ENCODE results near the gene KRT6C.

Gene KRT6C

DNA sequence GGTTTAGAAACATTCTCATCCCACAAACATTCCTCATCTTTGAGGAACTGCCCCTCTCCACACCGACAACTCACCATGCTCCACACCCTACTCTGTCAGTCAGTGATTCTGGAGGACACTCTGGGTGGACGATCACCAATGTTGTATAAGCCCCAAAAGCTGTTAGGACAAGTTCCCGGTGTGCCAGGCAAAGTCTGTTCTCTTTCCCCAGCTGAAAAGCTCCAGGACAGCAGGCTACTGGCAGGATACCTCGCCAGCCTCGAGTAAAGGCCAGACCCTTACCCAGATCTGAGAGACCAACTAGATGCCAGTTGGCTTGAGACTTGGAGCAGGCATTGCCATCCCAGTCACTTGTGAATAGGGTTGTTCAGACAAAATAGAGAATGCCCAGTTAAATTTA lies 34.6 kb upstream of the KRT6C start:
- TF ChIP-seq ISL1 (CRISPR knock-in tag; IDR thresholded peaks at IDR 0.05) (no peak), ZFP30 (CRISPR knock-in tag; IDR thresholded peaks at IDR 0.05) (no peak), ZNF8 (CRISPR knock-in tag; IDR thresholded peaks at IDR 0.05) (no peak), TCF4 (CRISPR knock-in tag; IDR thresholded peaks at IDR 0.05; ENCODE audit: borderline replicate concordance) (no peak), GLIS3 (CRISPR knock-in tag; IDR thresholded peaks at IDR 0.05) (no peak), TOX (CRISPR knock-in tag; IDR thresholded peaks at IDR 0.05; ENCODE audit: borderline replicate concordance) (no peak), ZC3H10 (CRISPR knock-in tag; IDR thresholded peaks at IDR 0.05) (no peak), OSR1 (CRISPR knock-in tag; IDR thresholded peaks at IDR 0.05) (no peak), SNAI2 (CRISPR knock-in tag; IDR thresholded peaks at IDR 0.05) (no peak), ESRRG (CRISPR knock-in tag; IDR thresholded peaks at IDR 0.05) (no peak), ZNF565 (CRISPR knock-in tag; conservative IDR thresholded peaks at IDR 0.05; ENCODE audit: low read depth) (no peak), BACH2 (CRISPR knock-in tag; IDR thresholded peaks at IDR 0.05; ENCODE audit: borderline replicate concordance) (no peak), RARB (CRISPR knock-in tag; IDR thresholded peaks at IDR 0.05) (no peak)
- TF ChIP-seq, protein P1, sequence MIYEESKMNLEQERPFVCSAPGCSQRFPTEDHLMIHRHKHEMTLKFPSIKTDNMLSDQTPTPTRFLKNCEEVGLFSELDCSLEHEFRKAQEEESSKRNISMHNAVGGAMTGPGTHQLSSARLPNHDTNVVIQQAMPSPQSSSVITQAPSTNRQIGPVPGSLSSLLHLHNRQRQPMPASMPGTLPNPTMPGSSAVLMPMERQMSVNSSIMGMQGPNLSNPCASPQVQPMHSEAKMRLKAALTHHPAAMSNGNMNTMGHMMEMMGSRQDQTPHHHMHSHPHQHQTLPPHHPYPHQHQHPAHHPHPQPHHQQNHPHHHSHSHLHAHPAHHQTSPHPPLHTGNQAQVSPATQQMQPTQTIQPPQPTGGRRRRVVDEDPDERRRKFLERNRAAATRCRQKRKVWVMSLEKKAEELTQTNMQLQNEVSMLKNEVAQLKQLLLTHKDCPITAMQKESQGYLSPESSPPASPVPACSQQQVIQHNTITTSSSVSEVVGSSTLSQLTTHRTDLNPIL (CRISPR knock-in tag; IDR thresholded peaks at IDR 0.05; ENCODE audit: low read depth): no peak
- TF ChIP-seq, protein P2, sequence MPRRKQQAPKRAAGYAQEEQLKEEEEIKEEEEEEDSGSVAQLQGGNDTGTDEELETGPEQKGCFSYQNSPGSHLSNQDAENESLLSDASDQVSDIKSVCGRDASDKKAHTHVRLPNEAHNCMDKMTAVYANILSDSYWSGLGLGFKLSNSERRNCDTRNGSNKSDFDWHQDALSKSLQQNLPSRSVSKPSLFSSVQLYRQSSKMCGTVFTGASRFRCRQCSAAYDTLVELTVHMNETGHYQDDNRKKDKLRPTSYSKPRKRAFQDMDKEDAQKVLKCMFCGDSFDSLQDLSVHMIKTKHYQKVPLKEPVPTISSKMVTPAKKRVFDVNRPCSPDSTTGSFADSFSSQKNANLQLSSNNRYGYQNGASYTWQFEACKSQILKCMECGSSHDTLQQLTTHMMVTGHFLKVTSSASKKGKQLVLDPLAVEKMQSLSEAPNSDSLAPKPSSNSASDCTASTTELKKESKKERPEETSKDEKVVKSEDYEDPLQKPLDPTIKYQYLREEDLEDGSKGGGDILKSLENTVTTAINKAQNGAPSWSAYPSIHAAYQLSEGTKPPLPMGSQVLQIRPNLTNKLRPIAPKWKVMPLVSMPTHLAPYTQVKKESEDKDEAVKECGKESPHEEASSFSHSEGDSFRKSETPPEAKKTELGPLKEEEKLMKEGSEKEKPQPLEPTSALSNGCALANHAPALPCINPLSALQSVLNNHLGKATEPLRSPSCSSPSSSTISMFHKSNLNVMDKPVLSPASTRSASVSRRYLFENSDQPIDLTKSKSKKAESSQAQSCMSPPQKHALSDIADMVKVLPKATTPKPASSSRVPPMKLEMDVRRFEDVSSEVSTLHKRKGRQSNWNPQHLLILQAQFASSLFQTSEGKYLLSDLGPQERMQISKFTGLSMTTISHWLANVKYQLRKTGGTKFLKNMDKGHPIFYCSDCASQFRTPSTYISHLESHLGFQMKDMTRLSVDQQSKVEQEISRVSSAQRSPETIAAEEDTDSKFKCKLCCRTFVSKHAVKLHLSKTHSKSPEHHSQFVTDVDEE (CRISPR knock-in tag; IDR thresholded peaks at IDR 0.05): no peak
- TF ChIP-seq, protein P3, sequence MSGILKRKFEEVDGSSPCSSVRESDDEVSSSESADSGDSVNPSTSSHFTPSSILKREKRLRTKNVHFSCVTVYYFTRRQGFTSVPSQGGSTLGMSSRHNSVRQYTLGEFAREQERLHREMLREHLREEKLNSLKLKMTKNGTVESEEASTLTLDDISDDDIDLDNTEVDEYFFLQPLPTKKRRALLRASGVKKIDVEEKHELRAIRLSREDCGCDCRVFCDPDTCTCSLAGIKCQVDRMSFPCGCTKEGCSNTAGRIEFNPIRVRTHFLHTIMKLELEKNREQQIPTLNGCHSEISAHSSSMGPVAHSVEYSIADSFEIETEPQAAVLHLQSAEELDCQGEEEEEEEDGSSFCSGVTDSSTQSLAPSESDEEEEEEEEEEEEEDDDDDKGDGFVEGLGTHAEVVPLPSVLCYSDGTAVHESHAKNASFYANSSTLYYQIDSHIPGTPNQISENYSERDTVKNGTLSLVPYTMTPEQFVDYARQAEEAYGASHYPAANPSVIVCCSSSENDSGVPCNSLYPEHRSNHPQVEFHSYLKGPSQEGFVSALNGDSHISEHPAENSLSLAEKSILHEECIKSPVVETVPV (CRISPR knock-in tag; IDR thresholded peaks at IDR 0.05): no peak
- no peak for ATAC-seq

DNA sequence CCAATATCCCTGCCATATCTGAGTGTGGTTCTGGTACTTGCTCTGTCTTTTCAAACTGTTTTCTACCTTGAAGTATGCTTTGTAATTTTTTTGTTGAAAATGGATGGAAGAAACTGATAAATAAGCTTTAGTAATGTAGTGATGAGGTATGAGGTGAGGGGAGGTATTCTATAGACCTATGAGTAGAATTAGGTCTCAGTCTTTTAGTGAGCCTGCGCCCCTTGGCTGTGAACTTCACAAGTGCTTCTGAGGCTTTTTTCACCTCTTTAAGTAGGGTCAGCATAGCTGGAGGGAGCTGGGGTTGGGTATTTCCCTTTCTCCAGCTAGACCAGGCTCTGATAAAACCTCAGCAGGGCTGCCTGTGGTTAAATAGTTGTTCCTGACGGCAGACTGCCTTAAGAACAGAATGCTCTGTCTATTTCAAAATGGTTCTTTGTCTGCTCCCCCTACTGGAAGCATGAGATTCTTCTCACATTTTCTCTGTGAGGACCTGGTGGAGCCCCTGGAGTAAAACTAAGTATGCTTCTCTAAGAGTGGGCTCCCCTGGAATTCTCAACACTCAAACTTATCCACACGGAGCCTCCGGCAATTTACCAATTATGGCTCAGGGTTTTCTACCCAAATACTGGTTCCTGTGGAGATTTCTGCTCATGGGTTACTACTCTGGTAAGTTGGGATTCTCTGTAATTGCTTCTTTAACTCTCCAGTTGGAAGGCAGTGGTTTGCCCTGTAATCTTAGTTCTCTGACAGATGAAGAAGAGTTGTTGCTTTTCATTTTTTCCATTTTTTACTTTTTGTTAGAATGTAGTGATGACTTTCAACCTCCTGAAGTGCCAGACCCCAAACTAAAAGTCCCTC lies 33.5 kb upstream of the KRT6C start:
- peak; percentile 79 for ATAC-seq
- TF ChIP-seq GLIS3 (CRISPR knock-in tag; IDR thresholded peaks at IDR 0.05) (no peak), RARB (CRISPR knock-in tag; IDR thresholded peaks at IDR 0.05) (no peak), CSDC2 (CRISPR knock-in tag; IDR thresholded peaks at IDR 0.05) (no peak), ESRRG (CRISPR knock-in tag; IDR thresholded peaks at IDR 0.05) (no peak), BACH2 (CRISPR knock-in tag; IDR thresholded peaks at IDR 0.05; ENCODE audit: borderline replicate concordance) (no peak), OSR1 (CRISPR knock-in tag; IDR thresholded peaks at IDR 0.05) (no peak), ZNF70 (CRISPR knock-in tag; IDR thresholded peaks at IDR 0.05) (no peak), PPARA (CRISPR knock-in tag; IDR thresholded peaks at IDR 0.05; ENCODE audit: borderline replicate concordance) (no peak), ISL1 (CRISPR knock-in tag; IDR thresholded peaks at IDR 0.05) (no peak), SNAI2 (CRISPR knock-in tag; IDR thresholded peaks at IDR 0.05) (no peak)
- TF ChIP-seq, protein P2 (CRISPR knock-in tag; IDR thresholded peaks at IDR 0.05): no peak
- TF ChIP-seq, protein P3 (CRISPR knock-in tag; IDR thresholded peaks at IDR 0.05): no peak
- TF ChIP-seq, protein P1 (CRISPR knock-in tag; IDR thresholded peaks at IDR 0.05; ENCODE audit: low read depth): no peak
